H9 (cell line): ENCODE results near the gene YOD1. TPM values are rescaled to one million over a fixed set of nuclear protein-coding genes. Genes with fewer than 3 reads are reported as not detected.

Experiments used
- DNase-seq: peaks from one replicate; pipeline ENCODE4 v3.0.0-alpha.2; 2017
- H2AFZ ChIP-seq: one replicate; pipeline ENCODE4 v1.6.1; 2013; ENCODE audit warnings: mild to moderate bottlenecking, low read length, control low read depth, moderate library complexity
- H2AK5ac ChIP-seq: 2 replicates; pipeline ENCODE4 v1.6.1; 2013; ENCODE audit warnings: low read length, control low read depth, mixed read lengths; ENCODE audit not compliant: insufficient read length
- H2BK120ac ChIP-seq: one replicate; pipeline ENCODE4 v1.6.1; 2013; ENCODE audit warnings: low read depth, mild to moderate bottlenecking, low read length, control low read depth, inconsistent platforms; ENCODE audit not compliant: poor library complexity, severe bottlenecking
- H2BK12ac ChIP-seq: 2 replicates; pipeline ENCODE4 v1.6.1; 2013; ENCODE audit warnings: low read length, control low read depth, mixed read lengths, low read depth; ENCODE audit not compliant: insufficient read length
- H2BK15ac ChIP-seq: 2 replicates; pipeline ENCODE4 v1.6.1; 2013; ENCODE audit warnings: low read depth, low read length, control low read depth
- H2BK20ac ChIP-seq: one replicate; pipeline ENCODE4 v1.6.1; 2013; ENCODE audit warnings: low read depth, mild to moderate bottlenecking, low read length, control low read depth, inconsistent platforms; ENCODE audit not compliant: poor library complexity, severe bottlenecking
- H2BK5ac ChIP-seq: 2 replicates; pipeline ENCODE4 v1.6.1; 2013; ENCODE audit warnings: low read length, control low read depth, mixed read lengths; ENCODE audit not compliant: insufficient read length
- H3K14ac ChIP-seq: 2 replicates; pipeline ENCODE4 v1.6.1; 2013; ENCODE audit warnings: low read length, control low read depth; ENCODE audit not compliant: insufficient read depth
- H3K18ac ChIP-seq: 2 replicates; pipeline ENCODE4 v1.6.1; 2013; ENCODE audit warnings: low read depth, mild to moderate bottlenecking, mixed read lengths, low read length, control low read depth; ENCODE audit not compliant: insufficient read length
- H3K23ac ChIP-seq: 2 replicates; pipeline ENCODE4 v1.6.1; 2013; ENCODE audit warnings: low read length, control low read depth, mixed read lengths, low read depth; ENCODE audit not compliant: insufficient read length
- H3K23me2 ChIP-seq: 2 replicates; pipeline ENCODE4 v1.6.1; 2013; ENCODE audit warnings: low read depth, mild to moderate bottlenecking, mixed read lengths, low read length, control low read depth; ENCODE audit not compliant: insufficient read length, poor library complexity, severe bottlenecking
- H3K27ac ChIP-seq: 2 replicates; pipeline ENCODE4 v1.5.1; 2013; ENCODE audit warnings: low read length, control low read depth, mixed read lengths, low read depth; ENCODE audit not compliant: insufficient read length
- H3K27me3 ChIP-seq: 2 replicates; pipeline ENCODE4 v1.6.1; 2013; ENCODE audit warnings: low read length, control low read depth, inconsistent platforms; ENCODE audit not compliant: insufficient read depth
- H3K4ac ChIP-seq: 2 replicates; pipeline ENCODE4 v1.6.1; 2013; ENCODE audit warnings: low read depth, mild to moderate bottlenecking, control low read depth, inconsistent platforms, low read length, moderate library complexity
- H3K4me1 ChIP-seq: 2 replicates; pipeline ENCODE4 v1.6.1; 2013; ENCODE audit warnings: low read length, control low read depth, inconsistent platforms; ENCODE audit not compliant: insufficient read depth
- H3K4me2 ChIP-seq: 2 replicates; pipeline ENCODE4 v1.6.1; 2013; ENCODE audit warnings: low read length, control low read depth, mixed read lengths; ENCODE audit not compliant: insufficient read length, insufficient read depth
- H3K56ac ChIP-seq: 2 replicates; pipeline ENCODE4 v1.6.1; 2013; ENCODE audit warnings: low read depth, mild to moderate bottlenecking, mixed read lengths, low read length, control low read depth; ENCODE audit not compliant: insufficient read length
- H3K79me1 ChIP-seq: 2 replicates; pipeline ENCODE4 v1.6.1; 2013; ENCODE audit warnings: low read depth, mild to moderate bottlenecking, moderate library complexity, low read length, control low read depth, inconsistent platforms; ENCODE audit not compliant: insufficient read depth, poor library complexity, severe bottlenecking
- H3K79me2 ChIP-seq: 2 replicates; pipeline ENCODE4 v1.6.1; 2013; ENCODE audit warnings: low read length, control low read depth, inconsistent platforms; ENCODE audit not compliant: insufficient read depth
- H3K9ac ChIP-seq: 2 replicates; pipeline ENCODE4 v1.6.1; 2013; ENCODE audit warnings: low read length, control low read depth, mixed read lengths; ENCODE audit not compliant: insufficient read length; ENCODE audit errors: extremely low read depth
- H3K9me3 ChIP-seq: one replicate; pipeline ENCODE4 v1.6.1; 2013; ENCODE audit warnings: low read depth, low read length, inconsistent platforms; ENCODE audit not compliant: control insufficient read depth
- H3T11ph ChIP-seq: one replicate; pipeline ENCODE4 v1.6.1; 2013; ENCODE audit warnings: mild to moderate bottlenecking, low read length, control low read depth, inconsistent platforms
- H4K20me1 ChIP-seq: one replicate; pipeline ENCODE4 v1.6.1; 2013; ENCODE audit not compliant: control insufficient read depth, insufficient read length, insufficient read depth
- H4K5ac ChIP-seq: 2 replicates; pipeline ENCODE4 v1.6.1; 2013; ENCODE audit warnings: low read depth, mild to moderate bottlenecking, mixed read lengths, low read length, control low read depth; ENCODE audit not compliant: insufficient read length
- H4K8ac ChIP-seq: replicated peaks from 2 replicates; pipeline ENCODE4 v1.6.1; 2013; ENCODE audit warnings: low read length, control low read depth, mixed read lengths, low read depth; ENCODE audit not compliant: insufficient read length
- H4K91ac ChIP-seq: 2 replicates; pipeline ENCODE4 v1.6.1; 2013; ENCODE audit warnings: low read depth, mild to moderate bottlenecking, moderate library complexity, mixed read lengths, low read length, control low read depth; ENCODE audit not compliant: insufficient read length
- H3K27ac Mint-ChIP-seq, 3 experiments: 2 replicates in 2 of 3; 3 replicates in 1 of 3; pipeline ENCODE4 v1.8.0; 2020 to 2021; ENCODE audit warnings: mixed read lengths in 3 of 3, mild to moderate bottlenecking in 1 of 3, moderate library complexity in 1 of 3
- H3K27me3 Mint-ChIP-seq: 2 replicates; pipeline ENCODE4 v1.8.0; 2021; ENCODE audit warnings: low read depth, mild to moderate bottlenecking, moderate library complexity, mixed read lengths
- H3K36me3 Mint-ChIP-seq, 3 experiments: 2 replicates in 2 of 3; 3 replicates in 1 of 3; pipeline ENCODE4 v1.8.0; 2020 to 2021; ENCODE audit warnings: low read depth in 3 of 3, mixed read lengths in 3 of 3; ENCODE audit not compliant: insufficient read depth in 1 of 3
- H3K4me1 Mint-ChIP-seq, 2 experiments: 2 replicates each; pipeline ENCODE4 v1.8.0; 2020; ENCODE audit warnings: mixed read lengths in 2 of 2
- H3K4me3 Mint-ChIP-seq, 2 experiments: 2 replicates in 1 of 2; 3 replicates in 1 of 2; pipeline ENCODE4 v1.8.0; 2020 to 2021; ENCODE audit warnings: mild to moderate bottlenecking in 2 of 2, mixed read lengths in 2 of 2, moderate library complexity in 1 of 2
- H3K9me3 Mint-ChIP-seq, 2 experiments: 2 replicates in 1 of 2; 3 replicates in 1 of 2; pipeline ENCODE4 v1.8.0; 2020; ENCODE audit warnings: mild to moderate bottlenecking in 2 of 2, mixed read lengths in 2 of 2, moderate library complexity in 1 of 2
- CTCF ChIP-seq: fragments of 200-600 bp; sonication (generic); conservative IDR thresholded peaks from 3 replicates; pipeline ENCODE4 v1.8.0; 2021; ENCODE audit warnings: antibody characterized with exemption, mild to moderate bottlenecking
- WGBS: extraction: QIAGEN DNeasy Blood & Tissue Kit; methylation state at CpG from one replicate; pipeline ENCODE4 v1.1.7; 2013; ENCODE audit warnings: missing lambda C conversion rate, low lambda C conversion rate, mixed read lengths; ENCODE audit not compliant: insufficient read length; ENCODE audit errors: extremely low coverage; 5-methylcytosine and 5-hydroxymethylcytosine counted together
- total RNA-seq: library from RNA; stranded (reverse); gene quantifications from 2 replicates; pipeline ENCODE4 v1.2.1, GENCODE V29; 2021

The YOD1 gene
- total RNA-seq, 1 experiment from 2014 or later: 8.6 TPM

- Histone ChIP-seq H3K27ac (no peak overlapping the region), H3K18ac (no peak overlapping the region), H2BK120ac (no peak overlapping the region), H2BK5ac (no peak overlapping the region), H4K91ac (no peak overlapping the region), H3K56ac (no peak overlapping the region), H2BK15ac (no peak overlapping the region), H2AFZ (no peak overlapping the region), H2BK12ac (no peak overlapping the region), H3K27me3 (no peaks in the 10 kb centered on the region), H3K4me1 (no peaks in the 10 kb centered on the region), H3K9me3 (no peaks in the 10 kb centered on the region), H3K14ac (no peak overlapping the region), H3K79me2 (no peaks in the 10 kb centered on the region), H3K23ac (no peak overlapping the region), H4K8ac (no peak overlapping the region), H2AK5ac (no peak overlapping the region), H2BK20ac (no peak overlapping the region), H4K5ac (no peak overlapping the region), H4K20me1 (no peaks in the 10 kb centered on the region), H3K23me2 (no peaks in the 10 kb centered on the region), H3K9ac (no peak overlapping the region), H3K4me2 (no peak overlapping the region), H3K4ac (no peak overlapping the region), H3K79me1 (no peaks in the 10 kb centered on the region), H3T11ph (no peak overlapping the region)
- Mint-ChIP-seq H3K9me3 (no peaks in the 10 kb centered on the region), H3K27me3 (peaks cover 8% of the 10 kb centered on the region), H3K36me3 (no peaks in the 10 kb centered on the region), H3K4me1 (peaks cover 24% of the 10 kb centered on the region in 2 experiments), H3K27ac (no peak overlapping the region; a peak in 1 of 7 replicates), H3K4me3 (no peak overlapping the region)
- whole genome bisulfite sequencing: no CpG with 5 or more reads among the region's 9 CpGs
- TF ChIP-seq CTCF: peak; percentile 82
- peak; percentile 77 for DNase-seq
Observed at GRCh38 chr1:207004931-207005830, 45.8 kb downstream of the YOD1 start.
